ENCODE measurements around the gene GNG7.
"Not testable (repeated sequence)": the region's sequence is repeated elsewhere in the genome, so short reads cannot be mapped to it uniquely, and the experiment has no call there.

The GNG7 gene

DNA sequence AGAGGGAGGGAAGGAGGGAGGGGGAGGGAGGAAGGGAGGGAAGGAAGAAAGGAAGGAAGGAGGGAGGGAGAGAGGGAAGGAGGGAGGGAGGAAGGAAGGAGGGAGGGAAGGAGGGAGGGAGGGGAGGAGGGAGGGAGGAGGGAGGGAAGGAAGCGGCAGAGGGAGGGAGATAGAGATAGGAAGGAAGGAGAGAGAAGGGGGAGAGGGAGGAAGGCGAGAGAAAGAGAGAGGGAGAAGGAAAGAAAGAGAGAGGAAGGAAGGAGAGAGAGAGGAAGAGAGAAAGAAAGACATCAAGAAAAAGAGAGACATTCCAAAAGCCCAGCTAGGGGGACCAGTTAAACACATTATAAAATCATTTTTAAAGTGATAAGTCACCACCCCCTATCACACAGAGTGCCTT is 62.5 kb downstream of the GNG7 start:
- no peak for DNase-seq

DNA sequence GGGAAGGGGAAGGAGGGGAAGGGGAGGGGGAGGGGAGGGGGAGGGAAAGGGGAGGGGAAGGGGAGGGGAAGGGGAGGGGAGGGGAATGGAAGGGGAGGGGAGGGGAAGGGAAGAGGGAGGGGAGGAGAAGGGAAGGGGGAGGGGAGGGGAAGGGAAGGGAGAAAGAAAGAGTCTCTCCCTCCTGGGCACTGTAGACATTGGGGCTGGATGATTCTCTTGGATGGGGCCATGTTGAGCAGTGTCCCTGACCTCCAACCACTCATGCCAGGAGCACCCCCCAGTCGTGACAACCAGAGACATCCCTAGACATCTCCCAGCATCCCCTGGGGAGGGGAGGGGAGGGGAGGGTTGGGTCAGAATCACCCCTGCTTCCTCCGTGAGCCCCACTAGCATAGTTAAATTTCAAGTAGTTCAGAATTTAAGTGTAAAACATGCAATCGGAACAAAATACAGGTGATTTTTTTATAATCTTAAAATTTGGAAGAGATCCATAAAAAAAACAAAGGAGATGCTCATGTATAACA is 64.0 kb downstream of the GNG7 start:
- no peak for DNase-seq

DNA sequence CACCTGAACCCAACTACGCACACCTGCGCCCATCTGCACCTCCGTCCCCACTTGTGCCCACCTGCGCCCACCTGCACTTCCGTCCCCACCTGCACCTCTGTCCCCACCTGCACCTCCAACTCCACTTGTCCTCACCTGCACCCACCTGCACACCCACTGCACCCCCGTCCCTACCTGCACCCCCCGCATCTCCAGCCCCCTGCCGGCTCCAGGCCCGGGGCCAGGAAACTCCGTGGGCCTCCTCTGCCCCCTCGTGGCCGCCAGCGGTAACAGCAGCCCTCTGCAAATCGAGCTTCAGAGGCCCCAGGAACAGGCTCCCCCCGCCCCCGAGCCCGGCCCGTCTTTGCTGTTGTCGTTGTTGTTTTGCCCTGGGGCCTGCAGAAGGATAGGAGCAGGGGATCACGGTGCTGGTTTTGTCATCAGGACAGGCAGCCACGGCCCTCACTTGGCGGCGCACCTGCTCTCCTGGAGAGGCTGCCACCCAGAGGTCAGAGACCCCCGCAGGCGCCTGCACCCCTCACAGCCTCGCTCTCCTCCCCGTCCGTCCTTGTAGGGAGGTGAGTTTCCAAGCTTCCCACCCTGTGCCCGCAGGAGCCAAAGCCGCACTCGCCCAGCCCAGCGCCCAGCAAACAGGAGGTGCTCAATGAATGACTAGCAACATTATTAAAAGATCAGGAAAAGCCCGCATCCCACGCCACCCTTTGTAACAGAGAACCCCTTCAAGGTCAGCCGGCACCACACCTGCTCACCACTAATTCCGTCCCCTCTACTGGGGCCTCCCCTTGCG is 65.4 kb downstream of the GNG7 start:
- no peak for DNase-seq

DNA sequence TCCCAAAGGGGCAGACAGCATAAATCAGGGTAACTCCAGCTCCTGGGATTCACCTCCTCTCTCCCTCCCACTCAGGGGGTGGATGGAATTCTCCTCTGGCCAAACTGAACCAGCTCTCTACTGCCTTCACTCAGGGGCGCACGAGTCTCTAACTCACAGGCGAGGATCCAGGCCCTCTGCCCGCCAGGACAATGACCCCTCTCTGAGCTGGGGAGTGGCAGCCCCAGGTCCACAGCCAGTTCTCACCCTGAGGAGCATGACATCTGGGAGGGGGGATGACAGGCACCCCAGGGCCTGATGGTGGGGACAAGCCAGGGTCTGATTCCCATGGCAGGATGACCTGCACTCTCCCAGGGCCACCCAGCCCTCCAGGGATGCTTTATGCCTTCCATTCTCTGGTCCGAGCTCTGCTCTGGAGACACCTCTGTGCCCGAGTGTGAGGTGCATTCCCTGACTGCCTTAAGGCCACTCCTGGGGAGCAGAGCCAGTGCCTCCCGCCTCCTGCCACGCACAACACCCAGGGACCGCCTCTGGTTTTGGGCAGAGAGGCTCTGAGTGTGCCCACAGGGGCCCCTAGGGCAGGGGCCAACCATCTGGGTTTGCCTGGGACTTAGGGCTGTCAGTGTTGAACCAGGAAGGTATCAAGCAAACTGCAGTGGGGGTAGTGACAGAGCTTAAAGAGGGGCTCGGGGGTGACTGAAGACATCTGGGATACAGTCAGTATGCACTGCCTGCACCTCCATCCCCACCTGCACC is 66.2 kb downstream of the GNG7 start:
- DNase-seq, result no peak

DNA sequence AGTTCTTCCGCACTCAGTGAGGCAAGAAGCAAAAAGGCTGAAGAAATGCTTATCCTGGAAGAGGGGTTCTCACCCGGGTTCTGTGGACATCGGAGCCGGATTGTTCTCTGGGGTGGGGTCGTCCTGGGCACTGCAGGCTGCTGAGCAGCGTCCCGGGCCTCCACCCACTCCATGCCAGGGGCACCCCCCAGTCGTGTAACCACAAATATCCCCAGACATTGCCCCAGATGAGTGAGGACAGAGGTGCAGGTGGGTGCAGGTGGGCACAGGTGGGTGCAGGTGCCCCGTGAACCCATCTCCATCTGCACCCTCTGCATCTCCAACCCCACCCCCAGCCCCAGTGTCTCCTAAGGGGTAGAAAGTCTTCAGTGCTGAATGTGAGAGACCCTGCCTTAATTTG is 67.5 kb downstream of the GNG7 start:
- DNase-seq, result no peak

DNA sequence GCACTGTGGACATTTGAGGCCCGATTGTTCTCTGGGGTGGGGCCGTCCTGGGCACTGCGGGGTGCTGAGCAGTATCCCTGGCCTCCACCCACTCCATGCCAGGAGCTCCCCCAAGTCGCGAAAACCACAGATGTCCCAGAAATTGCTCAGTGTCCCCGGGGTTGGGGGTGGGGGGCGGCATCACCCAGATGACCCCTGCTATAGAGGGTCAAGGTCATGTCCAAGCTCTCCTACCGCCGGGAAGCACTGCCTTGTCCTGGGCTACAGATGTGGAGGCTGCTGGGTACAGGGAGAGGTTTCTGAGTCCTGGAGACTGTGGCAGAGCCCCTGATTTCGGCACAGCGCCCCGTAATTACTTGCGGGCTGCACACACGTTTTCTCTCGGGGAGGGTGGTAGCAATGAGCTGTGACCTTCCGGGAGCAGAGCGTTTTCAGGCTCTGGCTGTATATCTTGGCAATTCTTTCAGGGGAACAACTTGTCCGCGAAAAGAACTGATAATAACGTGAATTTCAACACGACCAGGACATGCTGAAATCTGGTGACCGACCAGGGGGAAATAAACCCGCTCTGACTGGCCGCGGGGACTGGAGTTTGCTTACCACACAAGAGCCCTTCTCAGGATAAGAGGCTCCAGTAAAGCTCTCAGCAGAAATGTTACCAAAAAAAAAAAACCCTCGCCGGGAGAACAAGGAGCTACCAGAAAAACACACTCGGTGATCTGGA is 68.1 kb downstream of the GNG7 start:
- no peak for DNase-seq

DNA sequence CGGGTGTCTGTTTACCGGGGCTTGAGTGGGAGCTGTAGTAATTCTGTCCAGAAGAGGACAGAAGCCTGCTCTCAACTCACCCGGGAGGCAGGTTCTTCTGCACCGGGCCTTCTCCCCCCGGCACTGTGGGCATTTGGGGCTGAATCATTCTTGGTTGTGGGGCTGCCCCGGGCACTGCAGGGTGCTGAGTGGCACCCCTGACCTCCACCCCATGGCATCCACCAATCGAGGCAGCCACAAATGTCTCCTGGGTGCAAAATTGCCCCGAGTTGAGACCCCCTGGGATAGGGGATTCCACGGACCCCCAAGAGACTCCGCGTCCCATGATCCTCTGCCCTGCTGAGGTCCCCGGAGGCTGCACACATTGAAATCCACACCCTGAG is 68.8 kb downstream of the GNG7 start:
- no peak for DNase-seq

DNA sequence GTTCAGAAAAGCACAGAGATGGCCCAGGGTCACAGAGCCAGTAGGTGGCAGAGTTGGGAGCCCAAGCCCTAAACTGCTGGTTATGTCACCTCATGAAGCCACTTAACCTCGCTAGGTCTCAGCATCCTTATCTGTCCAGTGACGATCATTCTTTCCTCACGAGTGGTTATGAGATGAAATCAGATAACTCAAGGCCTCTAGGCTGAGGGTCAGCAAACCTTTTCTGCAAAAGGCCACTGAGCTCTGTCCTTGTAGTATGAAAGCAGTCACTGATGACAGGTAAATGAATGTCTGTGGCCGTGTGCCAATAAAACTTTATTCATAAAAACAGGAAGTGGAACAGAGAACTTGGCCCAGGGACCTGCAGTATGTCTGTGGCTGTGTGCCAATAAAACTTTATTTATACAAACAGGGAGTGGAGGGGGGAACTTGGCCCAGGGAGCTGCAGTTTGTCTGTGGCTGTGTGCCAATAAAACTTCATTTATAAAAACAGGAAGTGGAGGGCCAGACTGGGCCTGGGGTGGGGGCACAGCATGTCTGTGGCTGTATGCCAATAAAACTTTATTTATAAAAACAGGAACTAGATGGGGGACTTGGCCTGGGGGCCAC is 71.2 kb downstream of the GNG7 start:
- DNase-seq, result no peak

DNA sequence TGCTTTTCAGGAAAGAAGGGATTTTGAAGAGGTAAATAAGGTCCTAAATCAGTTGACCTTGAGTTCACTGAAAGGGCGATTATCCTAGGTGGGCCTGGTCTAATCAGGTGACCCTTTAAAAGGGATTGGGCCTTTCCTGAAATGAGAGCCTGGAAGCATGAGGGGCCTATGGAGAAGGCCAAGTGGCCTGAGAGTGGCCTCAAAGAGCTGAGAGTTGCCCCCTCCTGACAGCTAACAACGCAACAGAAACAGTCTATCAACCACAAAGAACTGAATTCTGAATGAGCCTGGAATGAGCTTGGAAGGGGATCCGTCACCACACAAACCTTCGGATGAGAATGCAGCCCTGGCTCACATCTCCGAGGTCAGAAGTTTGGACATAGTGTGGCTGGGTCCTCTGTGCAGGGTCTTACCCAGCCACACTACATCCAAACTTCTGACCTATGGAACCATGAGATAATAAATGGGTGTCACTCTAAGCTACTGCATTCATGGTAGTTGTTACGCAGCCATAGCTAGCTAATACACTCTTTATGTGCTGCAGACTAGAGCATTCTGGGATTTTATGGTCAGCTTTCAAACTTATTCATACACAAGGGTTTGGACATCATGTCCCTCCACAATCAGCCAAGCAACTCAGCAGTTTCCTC is 72.0 kb downstream of the GNG7 start:
- no peak for DNase-seq

DNA sequence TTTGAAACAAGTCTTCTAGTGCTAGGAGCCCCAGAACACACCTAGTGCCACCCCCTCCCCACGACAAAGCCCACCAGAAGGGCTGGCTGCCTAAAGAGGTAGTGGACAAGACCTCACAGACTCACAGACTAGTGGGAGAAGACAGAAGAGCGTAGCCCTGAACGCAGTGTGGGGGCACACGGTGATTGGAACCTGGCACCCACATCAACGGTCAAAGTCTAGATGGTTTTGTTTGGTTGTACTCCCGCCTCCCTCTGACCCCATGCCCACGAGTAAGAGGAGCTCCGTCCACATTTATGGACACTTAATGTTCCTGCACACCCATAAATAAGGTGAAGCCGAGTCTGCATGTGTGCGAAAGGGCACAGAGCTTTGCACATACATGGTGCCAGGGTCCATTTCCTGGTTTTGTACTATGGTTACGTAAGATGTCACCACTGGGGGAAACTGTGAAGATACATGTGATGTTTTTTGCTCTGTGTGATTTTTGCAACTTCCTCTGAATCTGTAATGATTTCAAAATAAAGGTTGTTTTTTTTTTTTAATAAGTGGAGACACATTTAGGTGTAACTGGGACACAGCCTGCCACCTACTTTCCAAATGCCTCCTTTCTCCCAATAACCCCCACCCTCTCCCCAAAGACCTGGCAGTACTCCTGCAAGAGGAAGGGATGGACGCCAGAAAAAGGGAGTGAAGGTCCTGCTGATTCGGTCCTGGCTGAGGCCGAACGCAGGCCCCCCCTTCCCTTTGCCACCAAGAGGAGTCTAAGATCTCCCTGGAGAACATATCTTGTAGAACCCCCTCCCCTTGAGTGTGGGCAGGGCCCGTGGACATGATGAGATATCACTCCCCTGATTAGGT is 72.8 kb downstream of the GNG7 start:
- DNase-seq, result no peak

DNA sequence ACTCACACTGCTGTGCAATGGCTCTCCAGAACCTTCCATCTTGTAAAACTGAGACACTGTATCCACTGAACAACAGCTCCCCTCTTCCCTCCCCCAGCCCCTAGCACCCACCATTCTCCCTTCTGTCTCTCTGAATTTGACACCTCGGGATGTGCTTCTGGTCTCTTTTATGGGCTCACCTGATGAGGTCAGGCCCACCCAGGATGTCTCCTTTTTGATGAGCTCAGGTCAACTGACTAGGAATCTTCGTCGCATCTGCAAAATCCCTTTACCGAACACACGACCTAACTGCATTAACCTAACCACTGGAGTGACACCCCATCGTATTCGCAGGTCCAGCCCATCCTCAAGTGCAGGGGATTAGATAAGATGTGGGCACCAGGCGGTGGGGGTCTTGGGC is 73.9 kb downstream of the GNG7 start:
- DNase-seq, result no peak

DNA sequence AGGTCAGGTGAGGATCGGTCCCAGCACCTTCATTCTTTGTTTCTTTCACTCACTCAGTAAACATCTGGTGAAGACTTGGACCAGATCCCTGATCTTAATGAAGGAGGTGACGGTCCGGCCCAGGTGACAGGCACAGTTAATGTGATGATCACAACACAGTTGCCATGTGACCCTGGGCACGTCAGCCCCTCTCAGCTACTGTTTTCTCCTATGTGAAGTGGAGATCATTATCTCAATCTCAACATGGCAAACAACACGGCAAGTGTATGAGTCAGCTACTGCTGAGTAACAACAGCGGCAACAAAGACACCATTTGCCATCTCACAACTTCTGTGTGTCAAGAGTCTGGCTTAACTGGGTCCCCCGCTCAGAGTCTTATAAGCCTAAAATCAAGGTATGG is 74.6 kb downstream of the GNG7 start:
- DNase-seq, result no peak

DNA sequence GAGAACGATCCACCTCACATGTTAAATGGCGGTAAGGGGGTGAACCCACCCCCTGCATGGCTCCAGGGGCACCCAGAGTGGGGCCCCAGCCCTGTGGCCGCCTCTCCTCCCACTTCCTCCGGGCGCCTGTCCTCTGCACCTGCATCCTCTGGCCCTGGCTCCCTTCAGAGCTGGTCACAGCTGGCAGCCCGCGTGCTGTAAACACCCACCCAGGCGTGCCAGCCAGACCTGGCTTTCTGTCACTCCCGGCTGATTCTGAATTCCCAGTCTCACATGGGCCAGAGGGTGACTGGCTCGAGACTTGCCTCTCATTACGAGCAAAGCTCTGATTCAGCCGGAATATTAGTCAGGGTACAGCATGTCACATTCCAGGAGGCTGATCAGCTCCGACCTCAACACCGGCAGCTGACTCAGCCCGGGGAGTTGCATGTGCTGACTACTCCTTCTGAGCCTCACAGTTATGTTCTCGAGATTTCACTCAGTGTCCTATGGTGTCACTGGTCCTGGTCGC is 75.1 kb downstream of the GNG7 start:
- no peak for DNase-seq

DNA sequence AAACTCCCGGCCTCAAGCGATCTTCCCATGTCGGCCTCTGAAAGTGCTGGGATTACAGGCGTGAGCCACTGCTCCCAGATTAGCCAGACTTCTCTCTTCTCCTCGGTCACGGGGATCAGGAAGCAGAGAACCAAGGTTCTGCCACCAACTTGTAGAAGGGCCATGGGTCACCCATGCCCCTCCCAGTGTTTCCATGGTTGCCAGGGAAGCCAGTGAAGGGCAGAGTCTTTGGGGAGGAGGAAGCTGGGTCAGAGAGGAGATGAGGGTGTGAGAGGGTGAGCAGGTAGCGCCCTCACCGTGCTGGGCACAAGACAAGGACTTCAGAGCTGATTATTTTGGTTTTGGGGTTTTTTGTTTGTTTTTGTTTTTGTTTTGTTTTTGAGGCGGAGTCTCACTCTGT is 77.1 kb downstream of the GNG7 start:
- DNase-seq, result no peak

DNA sequence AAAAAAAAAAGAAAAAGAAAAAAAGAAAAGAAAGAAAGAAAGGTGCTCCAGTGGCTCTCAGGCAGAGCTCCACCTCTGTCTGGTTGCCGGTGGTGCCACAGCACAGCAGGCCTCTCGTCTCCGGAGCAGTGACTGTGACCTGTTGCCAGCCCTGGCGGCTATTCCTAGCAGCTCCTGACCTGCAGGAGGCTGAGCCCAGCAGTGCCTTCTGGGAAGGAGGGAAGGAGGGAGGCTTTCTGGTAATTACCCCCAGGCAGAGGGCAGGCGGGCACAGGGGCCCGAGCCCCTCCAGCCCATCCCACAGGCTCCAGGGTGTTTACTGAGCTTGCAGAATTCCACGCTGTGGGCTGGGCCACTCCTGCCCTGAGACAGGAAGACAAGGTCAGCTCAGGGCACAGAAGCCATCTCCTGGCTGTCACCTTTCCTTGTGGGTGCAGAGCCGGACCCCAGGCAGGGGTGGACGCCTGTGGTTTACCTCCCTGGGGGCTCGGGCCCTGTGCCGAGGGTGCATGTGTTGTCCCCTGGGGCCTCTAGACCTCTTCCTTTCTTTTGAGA is 77.9 kb downstream of the GNG7 start:
- no peak for DNase-seq

DNA sequence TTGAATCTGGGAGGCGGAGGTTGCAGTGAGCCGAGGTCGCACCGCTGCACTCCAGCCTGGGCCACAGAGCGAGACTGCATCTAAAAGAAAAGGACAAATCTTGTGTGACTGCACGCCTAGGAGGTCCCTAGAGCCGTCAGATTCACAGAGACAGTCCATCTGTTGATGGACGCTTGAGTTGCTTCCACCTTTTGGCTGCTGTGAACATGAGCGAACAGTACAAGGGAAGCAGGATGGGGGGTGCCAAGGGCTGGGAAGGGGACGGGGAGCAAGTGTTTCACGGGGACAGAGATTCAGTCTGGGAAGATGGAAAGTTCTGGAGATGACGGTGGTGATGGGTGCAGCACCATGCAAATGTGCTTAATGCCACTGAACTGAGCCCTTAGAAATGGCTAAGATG is 78.7 kb downstream of the GNG7 start:
- DNase-seq, result no peak

DNA sequence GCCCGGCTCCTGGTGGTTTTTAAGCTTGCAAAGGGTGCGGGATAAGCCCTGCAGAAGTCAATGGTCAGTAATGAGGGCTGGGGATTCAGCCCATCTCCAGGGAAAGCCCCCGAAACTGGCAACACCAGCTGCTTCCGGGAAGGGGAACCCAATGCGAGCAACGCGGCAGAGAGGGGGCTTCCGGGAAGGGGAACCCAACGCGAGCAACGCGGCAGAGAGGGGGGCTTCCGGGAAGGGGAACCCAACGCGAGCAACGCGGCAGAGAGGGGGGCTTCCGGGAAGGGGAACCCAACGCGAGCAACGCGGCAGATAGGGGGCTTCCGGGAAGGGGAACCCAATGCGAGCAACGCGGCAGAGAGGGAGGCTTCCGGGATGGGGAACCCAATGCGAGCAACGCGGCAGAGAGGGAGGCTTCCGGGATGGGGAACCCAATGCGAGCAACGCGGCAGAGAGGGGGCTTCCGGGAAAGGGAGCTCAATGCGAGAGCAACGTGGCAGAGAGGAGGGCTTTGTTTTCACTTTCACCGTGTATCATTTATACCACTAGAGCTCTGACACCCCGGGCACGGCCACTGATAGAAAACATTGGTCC is 80.0 kb downstream of the GNG7 start:
- not testable (repeated sequence) for DNase-seq

DNA sequence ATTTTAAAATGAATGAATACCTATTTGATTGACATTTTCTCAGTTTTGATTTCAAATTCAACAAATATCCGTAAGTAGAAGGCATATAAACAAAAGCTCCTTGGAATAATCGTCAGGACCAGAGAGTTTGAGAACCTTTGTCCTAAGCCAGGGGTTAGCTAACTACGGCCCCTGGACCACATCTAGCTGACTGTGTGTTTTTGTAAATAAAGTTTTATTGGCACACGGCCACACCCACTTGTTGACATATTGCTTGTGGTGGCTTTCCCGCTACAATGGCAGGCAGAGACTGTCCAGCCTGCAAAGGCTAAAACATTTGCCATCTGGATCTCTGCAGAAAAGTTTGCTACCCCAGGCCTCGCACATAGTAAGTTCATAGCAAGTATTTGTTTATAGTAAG is 83.4 kb downstream of the GNG7 start:
- DNase-seq, result no peak

DNA sequence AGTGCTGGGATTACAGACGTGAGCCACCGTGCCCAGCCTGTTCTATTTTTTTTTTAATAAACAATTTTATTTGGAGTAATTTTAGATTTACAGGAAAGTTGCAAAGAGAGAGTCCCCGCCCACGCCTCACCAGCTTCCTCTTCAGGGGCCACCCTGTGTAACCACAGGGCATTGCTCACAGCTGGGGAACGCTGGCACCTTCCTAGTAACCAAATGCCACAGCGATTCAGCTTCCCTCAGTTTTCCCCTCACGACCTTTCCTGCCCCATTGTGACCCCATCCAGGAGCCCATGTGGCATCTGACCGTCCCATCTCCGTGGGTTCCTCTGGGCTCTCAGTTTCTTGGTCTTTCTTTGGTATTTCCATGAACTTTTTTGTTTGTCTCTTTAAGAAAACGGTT is 83.9 kb downstream of the GNG7 start:
- no peak for DNase-seq

DNA sequence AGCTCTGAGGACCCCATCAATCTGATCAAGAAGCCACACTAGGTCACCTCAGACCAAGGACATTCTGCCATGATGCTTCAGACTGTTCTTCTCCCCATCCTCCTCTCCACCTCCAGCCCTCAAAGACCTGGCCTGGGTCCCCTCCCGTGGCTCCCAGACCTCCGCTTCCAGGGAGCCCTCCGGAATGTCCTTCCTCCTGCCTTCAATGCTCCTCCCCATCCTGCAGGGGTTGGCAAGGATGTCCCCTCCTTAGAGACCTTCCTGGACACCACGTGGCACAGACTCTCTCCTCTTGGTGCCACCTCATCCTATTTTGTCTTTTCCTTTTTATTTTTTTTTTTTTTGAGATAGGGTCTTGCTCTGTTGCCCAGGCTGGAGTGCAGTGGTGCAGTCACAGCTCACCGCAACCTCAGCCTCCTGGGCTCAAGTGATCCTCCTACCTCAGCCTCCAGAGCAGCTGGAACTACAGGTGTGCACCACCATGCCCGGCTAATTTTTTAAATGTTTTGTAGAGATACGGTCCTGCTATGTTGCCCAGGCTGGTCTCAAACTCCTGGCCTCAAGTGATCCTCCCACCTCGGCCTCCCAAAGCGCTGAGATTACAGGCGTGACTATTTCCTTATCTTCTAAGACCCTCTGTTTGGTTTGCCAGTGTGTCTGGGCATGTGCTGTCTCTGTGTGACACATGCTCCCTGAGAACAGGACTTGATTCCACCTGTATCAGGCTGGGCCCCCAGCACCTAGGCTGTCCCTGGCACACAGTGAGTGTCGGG is 84.9 kb downstream of the GNG7 start:
- no peak for DNase-seq

All from NCI-H1436 (cell line).